BJ (cell line): ENCODE measurements around the gene LSM3. TPM values are rescaled to one million over a fixed set of nuclear protein-coding genes. Genes with fewer than 3 reads are reported as not detected.

ENCODE experiments used
- CTCF ChIA-PET: fragments of 350-600 bp; formaldehyde crosslinking; extraction: SDS; loops from one replicate; lab custom pipeline; 2021; ENCODE audit warnings: antibody characterized with exemption, inconsistent platforms; lab: Yijun Ruan, JAX
- POLR2A ChIA-PET: fragments of 300-600 bp; sonication (Branson Sonifier 250); formaldehyde crosslinking; extraction: SDS; loops from one replicate; lab custom pipeline; 2021; ENCODE audit warnings: antibody characterized with exemption; lab: Charles Lee
- DNase-seq: peaks from one replicate; pipeline ENCODE4 v3.0.0-alpha.2; 2011; ENCODE audit warnings: low read depth
- H3K27me3 ChIP-seq: 2 replicates; pipeline ENCODE4 v1.6.0; 2011; ENCODE audit warnings: low read length; ENCODE audit not compliant: control insufficient read depth, insufficient read depth
- H3K36me3 ChIP-seq: 2 replicates; pipeline ENCODE4 v1.5.1; 2011; ENCODE audit warnings: low read length; ENCODE audit not compliant: control insufficient read depth, insufficient read depth
- H3K4me3 ChIP-seq: 2 replicates; pipeline ENCODE4 v1.5.1; 2011; ENCODE audit warnings: low read depth, mild to moderate bottlenecking, control low read depth, low read length
- CTCF ChIP-seq: IDR thresholded peaks from 2 replicates; pipeline ENCODE4 v1.5.1; 2011; ENCODE audit warnings: low read depth, mild to moderate bottlenecking, control low read depth, inconsistent platforms, low read length, moderate library complexity; ENCODE audit not compliant: insufficient read depth
- polyA plus RNA-seq: library from polyadenylated mRNA; depleted of rRNA; stranded (reverse); fragments of >200 nt; gene quantifications from 2 replicates; pipeline ENCODE4 v1.2.3, GENCODE V29; 2011; rRNA removed

Gene LSM3
- polyA plus RNA-seq, 1 experiment, result 2.7 TPM

- no peaks in the 10 kb centered on the region for H3K27me3 ChIP-seq
- no peak for DNase-seq
- POLR2A ChIA-PET, result no interaction called here
- CTCF ChIA-PET, result interaction anchor here (2.8 kb wide), 1 partner anchor 15 kb away, joined by 16 read pairs; no protein-coding TSS in a partner anchor
- no peaks in the 10 kb centered on the region for H3K36me3 ChIP-seq
- H3K4me3 ChIP-seq, result no peak overlapping the region
- no peak for TF ChIP-seq CTCF
Observed at GRCh38 chr3:14245822-14246221, 67.2 kb downstream of the LSM3 start.

- CTCF ChIA-PET, result interaction anchor here (2.8 kb wide), 1 partner anchor 15 kb away, joined by 16 read pairs; no protein-coding TSS in a partner anchor
- POLR2A ChIA-PET, result no interaction called here
Observed at GRCh38 chr3:14246414-14246813, 67.8 kb downstream of the LSM3 start.

GRCh38 chr3:14248477-14248848 is 69.8 kb downstream of the LSM3 start:
- H3K36me3 ChIP-seq, result no peaks in the 10 kb centered on the region
- no peak overlapping the region for H3K4me3 ChIP-seq
- POLR2A ChIA-PET, result no interaction called here
- CTCF ChIA-PET, result interaction anchor here (1.0 to 3.2 kb wide), 3 partner anchors 13 to 214 kb away, joined by 3 to 13 read pairs (median 12); no protein-coding TSS in a partner anchor
- H3K27me3 ChIP-seq, result no peaks in the 10 kb centered on the region
- no peak for DNase-seq
- no peak for TF ChIP-seq CTCF

More at GRCh38 chr3:14246414-14246813, 67.8 kb downstream of the LSM3 start:
- TF ChIP-seq CTCF, result no peak
- DNase-seq, result no peak
- H3K27me3 ChIP-seq, result no peaks in the 10 kb centered on the region
- H3K36me3 ChIP-seq, result no peaks in the 10 kb centered on the region
- no peak overlapping the region for H3K4me3 ChIP-seq

- ChIA-PET CTCF (interaction anchor here (1.0 to 3.2 kb wide), 5 partner anchors 8 to 213 kb away, joined by 3 to 13 read pairs (median 5); no protein-coding TSS in a partner anchor), POLR2A (interaction anchor here (0.6 to 0.7 kb wide), 2 partner anchors 17 to 329 kb away, joined by 5 to 9 read pairs; no protein-coding TSS in a partner anchor)
- H3K27me3 ChIP-seq, result no peaks in the 10 kb centered on the region
- TF ChIP-seq CTCF, result no peak
- no peak overlapping the region for H3K4me3 ChIP-seq
- no peaks in the 10 kb centered on the region for H3K36me3 ChIP-seq
- peak; percentile 65 for DNase-seq
Observed at GRCh38 chr3:14248849-14249523, 70.4 kb downstream of the LSM3 start.

Other genes with a start within 250 kb of the LSM3 start
- 6.7 and 10.3 TPM in 2 replicates for gene CHCHD4, start 53.9 kb upstream of the LSM3 start, polyA plus RNA-seq
- 172 and 246 TPM in 2 replicates for gene TMEM43, start 53.8 kb upstream of the LSM3 start, polyA plus RNA-seq
- gene XPC, start 216 bp upstream of the LSM3 start, polyA plus RNA-seq, result 36.0 and 36.9 TPM in 2 replicates
- 61.6 and 114 TPM in 2 replicates for gene SLC6A6, start 223.8 kb downstream of the LSM3 start, polyA plus RNA-seq